HUDEP-2 (cell line): Measurements from ENCODE around the gene RAPGEF1.

Experiments used
- DNase-seq, 76 experiments: peaks; one replicate each; lab custom pipeline; 2025; ENCODE audit not compliant: unreplicated experiment in 76 of 76; lab: John Stamatoyannopoulos, UW

Gene RAPGEF1

GRCh38 chr9:131545786-131546335 is 194.0 kb downstream of the RAPGEF1 start:
- no peak for DNase-seq

- DNase-seq: no peak
Measured at GRCh38 chr9:131545003-131545785, 194.7 kb downstream of the RAPGEF1 start, which contains the start of gene PRRT1B. Gene PRRT1B, plus strand, starts transcription at chr9:131545523. Its CDS starts 93 bp downstream, at chr9:131545616.

- no peak for DNase-seq
Measured at GRCh38 chr9:131543141-131543540, 196.7 kb downstream of the RAPGEF1 start.

- DNase-seq: no peak
Measured at GRCh38 chr9:131539223-131539923, 200.5 kb downstream of the RAPGEF1 start.

GRCh38 chr9:131537946-131538345 is 201.9 kb downstream of the RAPGEF1 start:
- no peak for DNase-seq

GRCh38 chr9:131534721-131535237 is 205.1 kb downstream of the RAPGEF1 start:
- DNase-seq: peak in 67 of 76 experiments; percentile 5 to 86 (median 51)

GRCh38 chr9:131530920-131531832 is 208.7 kb downstream of the RAPGEF1 start, which contains the start of gene UCK1:
Gene UCK1, minus strand, starts transcription at chr9:131531263. Its CDS starts 89 bp downstream, at chr9:131531174.
- DNase-seq: peak in 65 of 76 experiments; percentile 1 to 75 (median 53)

GRCh38 chr9:131530546-131530919 is 209.3 kb downstream of the RAPGEF1 start:
- DNase-seq: peak in 13 of 76 experiments; percentile 4 to 23 (median 10)

- no peak for DNase-seq
Measured at GRCh38 chr9:131529597-131530545, 210.0 kb downstream of the RAPGEF1 start.

- no peak for DNase-seq
Measured at GRCh38 chr9:131528886-131529505, 210.9 kb downstream of the RAPGEF1 start.

GRCh38 chr9:131528186-131528585 is 211.7 kb downstream of the RAPGEF1 start:
- DNase-seq: no peak
